GM12875 (cell line): ENCODE measurements around the gene TRAPPC10.

Experiments
- H3K4me3 ChIP-seq: one replicate; pipeline ENCODE4 v1.5.1; 2011; ENCODE audit warnings: low read depth, low read length, control low read depth
- CTCF ChIP-seq: IDR thresholded peaks from 2 replicates; pipeline ENCODE4 v1.5.1; 2011; ENCODE audit warnings: low read depth, mild to moderate bottlenecking, control low read depth, inconsistent platforms, low read length, moderate library complexity, borderline replicate concordance; ENCODE audit not compliant: insufficient read depth

The TRAPPC10 gene

GRCh38 chr21:44082648-44083440 lies 70.7 kb downstream of the TRAPPC10 start:
- TF ChIP-seq CTCF: no peak
- no peak overlapping the region for H3K4me3 ChIP-seq

- no peak overlapping the region for H3K4me3 ChIP-seq
- TF ChIP-seq CTCF: no peak
Observed at GRCh38 chr21:44083631-44084291, 71.7 kb downstream of the TRAPPC10 start.

GRCh38 chr21:44084496-44085241 lies 72.6 kb downstream of the TRAPPC10 start:
- TF ChIP-seq CTCF: no peak
- H3K4me3 ChIP-seq: no peak overlapping the region

GRCh38 chr21:44085491-44086321 lies 73.6 kb downstream of the TRAPPC10 start:
- no peak for TF ChIP-seq CTCF
- H3K4me3 ChIP-seq: no peak overlapping the region

- no peak for TF ChIP-seq CTCF
- H3K4me3 ChIP-seq: no peak overlapping the region
Observed at GRCh38 chr21:44086636-44087425, 74.7 kb downstream of the TRAPPC10 start.
